Ovary (tissue), 3 donors: ENCODE results near the gene ALKBH3.
A peak's percentile ranks its signal among the peaks of the same experiment; 100 is the strongest.

Source experiments
- EP300 ChIP-seq: sonication (generic); formaldehyde crosslinking; IDR thresholded peaks from one replicate; pipeline ENCODE4 v1.6.1; 2017; ENCODE audit warnings: antibody characterized with exemption
- POLR2A ChIP-seq: fragments of 450-650 bp; IDR thresholded peaks from one replicate; pipeline ENCODE4 v1.6.1; 2017; ENCODE audit warnings: antibody characterized with exemption, mild to moderate bottlenecking, moderate library complexity
- TF ChIP-seq, protein P1 (sequence below), 3 donors: fragments of 450-650 bp in 2 of 3; fragments of 200-600 bp in 1 of 3; IDR thresholded peaks; one replicate each; pipeline versions ENCODE4 v1.5.1 to v1.8.0; 2016 to 2022; ENCODE audit warnings: antibody characterized with exemption in 3 of 3, mild to moderate bottlenecking in 1 of 3
- donor health status: DM: no; HTN: no; CAD: no.

GRCh38 chr11:43880640-43881159 is at the start of gene ALKBH3:
- TF ChIP-seq EP300 (no peak), POLR2A (peak; percentile 53)
- TF ChIP-seq, protein P1, sequence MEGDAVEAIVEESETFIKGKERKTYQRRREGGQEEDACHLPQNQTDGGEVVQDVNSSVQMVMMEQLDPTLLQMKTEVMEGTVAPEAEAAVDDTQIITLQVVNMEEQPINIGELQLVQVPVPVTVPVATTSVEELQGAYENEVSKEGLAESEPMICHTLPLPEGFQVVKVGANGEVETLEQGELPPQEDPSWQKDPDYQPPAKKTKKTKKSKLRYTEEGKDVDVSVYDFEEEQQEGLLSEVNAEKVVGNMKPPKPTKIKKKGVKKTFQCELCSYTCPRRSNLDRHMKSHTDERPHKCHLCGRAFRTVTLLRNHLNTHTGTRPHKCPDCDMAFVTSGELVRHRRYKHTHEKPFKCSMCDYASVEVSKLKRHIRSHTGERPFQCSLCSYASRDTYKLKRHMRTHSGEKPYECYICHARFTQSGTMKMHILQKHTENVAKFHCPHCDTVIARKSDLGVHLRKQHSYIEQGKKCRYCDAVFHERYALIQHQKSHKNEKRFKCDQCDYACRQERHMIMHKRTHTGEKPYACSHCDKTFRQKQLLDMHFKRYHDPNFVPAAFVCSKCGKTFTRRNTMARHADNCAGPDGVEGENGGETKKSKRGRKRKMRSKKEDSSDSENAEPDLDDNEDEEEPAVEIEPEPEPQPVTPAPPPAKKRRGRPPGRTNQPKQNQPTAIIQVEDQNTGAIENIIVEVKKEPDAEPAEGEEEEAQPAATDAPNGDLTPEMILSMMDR (IDR thresholded peaks at IDR 0.05) = peak in 2 of 3 donors; percentile 26 to 49
